ENCODE data around the gene OSBPL7. TPM values are rescaled to one million over a fixed set of nuclear protein-coding genes. Genes with fewer than 3 reads are reported as not detected.

OSBPL7 gene
- total and polyA plus RNA-seq, 2 of the 8 experiments (the other 6 are each of a cell fraction or from before 2014, with no cell fraction given) = 7.2 to 8.9 TPM

DNA sequence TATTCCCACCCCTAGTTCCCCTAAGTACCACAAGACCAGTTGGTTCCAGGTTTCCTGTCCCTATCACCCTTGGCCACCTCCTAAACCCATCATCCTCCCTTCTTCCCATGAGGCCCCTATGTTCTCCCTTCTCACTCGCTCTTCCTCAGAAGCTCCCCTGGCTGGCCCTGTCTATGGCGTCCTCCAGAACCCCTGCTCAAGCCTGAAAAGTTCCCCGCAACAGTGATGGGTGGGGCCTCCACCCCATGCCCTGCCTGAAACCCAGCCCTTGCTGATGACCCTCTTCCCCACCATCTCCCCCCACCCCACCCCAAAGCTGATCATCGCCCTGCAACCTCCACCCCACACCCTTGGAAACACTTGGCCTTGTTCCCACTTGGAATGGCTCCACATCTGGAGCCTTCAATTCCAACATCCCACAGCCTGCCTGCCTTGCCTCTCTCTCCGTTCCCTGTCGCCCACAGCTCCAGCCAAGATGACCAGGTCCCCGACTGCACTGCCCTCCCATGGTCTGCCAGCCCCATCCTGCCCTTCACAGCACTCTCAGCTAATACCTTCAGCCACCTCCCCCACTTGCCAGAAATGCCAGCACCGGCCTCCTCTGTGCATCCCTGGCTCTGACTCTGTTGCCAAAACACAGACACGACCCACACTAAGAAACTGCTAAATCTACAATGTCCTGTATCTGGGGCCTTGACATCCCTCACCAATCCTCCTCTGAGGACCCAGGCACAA is 10.5 kb downstream of the OSBPL7 start:
- ChIA-PET CTCF (ENCODE audit: partially characterized antibody) (interaction anchor here (0.9 to 1.8 kb wide), 4 partner anchors 9 to 180 kb away, joined by 3 to 5 read pairs (median 4); partner anchors contain the start of gene OSBPL7), POLR2A (ENCODE audit: partially characterized antibody) (interaction anchor here (0.7 to 1.6 kb wide), 2 partner anchors 11 to 107 kb away, joined by 4 to 6 read pairs; partner anchors contain the start of gene OSBPL7)
- no peaks in the 10 kb centered on the region for H3K27me3 ChIP-seq (replicated peaks in 1 of 4; ENCODE audit: control insufficient read depth in 3 of 4, extremely low read depth in 1 of 4, insufficient read depth in 3 of 4, low read length in 3 of 4)
- H2AK5ac ChIP-seq (ENCODE audit: low read depth, low read length) = no peak overlapping the region
- H3K4ac ChIP-seq (replicated peaks; ENCODE audit: insufficient read length, low read depth, low read length) = no peak overlapping the region
- H3K9ac ChIP-seq (replicated peaks in 1 of 4; ENCODE audit: extremely low read depth in 1 of 4, low read depth in 3 of 4, low read length in 3 of 4) = no peak overlapping the region
- peaks cover 0 to 5% of the 10 kb centered on the region in 2 experiments for H4K20me1 ChIP-seq (replicated peaks in 1 of 2; ENCODE audit: control insufficient read depth in 1 of 2, insufficient read depth in 2 of 2, low read length in 2 of 2)
- no peak overlapping the region for H3K18ac ChIP-seq (ENCODE audit: extremely low read depth, low read length)
- TF ChIP-seq KDM5A (IDR thresholded peaks at IDR 0.05; ENCODE audit: low read length) (no peak), TAF1 (IDR thresholded peaks at IDR 0.05; ENCODE audit: low read depth, low read length) (no peak), BRCA1 (IDR thresholded peaks at IDR 0.05; ENCODE audit: low read depth, low read length) (no peak), POU5F1 (IDR thresholded peaks at IDR 0.05; ENCODE audit: low read depth, low read length) (no peak), HDAC2 (IDR thresholded peaks at IDR 0.05; ENCODE audit: borderline replicate concordance in 1 of 2, low read depth in 2 of 2, low read length in 2 of 2) (no peak), CBX8 (IDR thresholded peaks at IDR 0.05; ENCODE audit: borderline replicate concordance, low read depth, low read length) (no peak), MAFK (IDR thresholded peaks at IDR 0.05; ENCODE audit: low read depth, low read length) (no peak)
- no peak overlapping the region for H2AFZ ChIP-seq (ENCODE audit: low read length)
- H2BK12ac ChIP-seq (ENCODE audit: low read depth, low read length) = no peak overlapping the region
- no peaks in the 10 kb centered on the region for H3K9me3 ChIP-seq (ENCODE audit: insufficient read depth in 2 of 2, low read depth in 1 of 2, low read length in 1 of 2)
- H4K5ac ChIP-seq (ENCODE audit: insufficient read length, low read depth, low read length) = no peak overlapping the region
- H3K79me2 ChIP-seq (ENCODE audit: control insufficient read depth in 1 of 2, insufficient read depth in 2 of 2, low read length in 2 of 2) = no peaks in the 10 kb centered on the region
- H3K79me1 ChIP-seq (ENCODE audit: low read depth, low read length) = no peaks in the 10 kb centered on the region; the same call in none of the 2 replicates
- H3K4me1 ChIP-seq (replicated peaks in 1 of 4; ENCODE audit: control insufficient read depth in 3 of 4, insufficient read depth in 4 of 4, low read length in 3 of 4) = no peaks in the 10 kb centered on the region; a peak in 1 of 7 replicates
- H2BK20ac ChIP-seq (ENCODE audit: low read length) = no peak overlapping the region
- no peak overlapping the region for H3K56ac ChIP-seq (replicated peaks; ENCODE audit: insufficient read length, low read depth, low read length)
- H4K91ac ChIP-seq (replicated peaks; ENCODE audit: insufficient read length, low read length) = no peak overlapping the region
- no peak overlapping the region for H4K8ac ChIP-seq (ENCODE audit: extremely low read depth, insufficient read depth, low read length)
- peaks cover 0 to 2% (median 0%) of the 10 kb centered on the region in 4 experiments; a peak in 1 of 8 replicates for H3K36me3 ChIP-seq (ENCODE audit: control insufficient read depth in 2 of 4, insufficient read depth in 4 of 4, low read length in 3 of 4)
- DNase-seq (ENCODE audit: low read depth in 1 of 2, low spot score in 2 of 2) (no peak), FAIRE-seq (no peak)
- H2BK5ac ChIP-seq (ENCODE audit: low read depth, low read length) = no peak overlapping the region
- H3K14ac ChIP-seq (ENCODE audit: insufficient read length) = no peak overlapping the region
- H3K23ac ChIP-seq (ENCODE audit: insufficient read length) = no peak overlapping the region
- no peak overlapping the region for H3K27ac ChIP-seq (ENCODE audit: low read depth, low read length)
- no peak overlapping the region for H2BK120ac ChIP-seq (replicated peaks; ENCODE audit: low read depth, low read length)
- no peak overlapping the region for H3K4me3 ChIP-seq (ENCODE audit: extremely low read depth in 1 of 4, insufficient read depth in 2 of 4, low read depth in 3 of 4, low read length in 4 of 4)
- 82% methylated on average over 6 of the region's 9 CpGs; no CpG with 5 or more reads in 1 of the 2 experiments for WGBS, 2 experiments (ENCODE audit: extremely low coverage in 1 of 2, insufficient coverage in 1 of 2, insufficient read length in 1 of 2, insufficient replicate concordance in 2 of 2, low coverage in 1 of 2, low lambda C conversion rate in 2 of 2, missing lambda C conversion rate in 1 of 2)
- H3K4me2 ChIP-seq (ENCODE audit: insufficient read depth in 1 of 2, low read depth in 2 of 2, low read length in 2 of 2) = no peak overlapping the region
- no peaks in the 10 kb centered on the region for H3K23me2 ChIP-seq (ENCODE audit: low read depth, low read length)
- H2BK15ac ChIP-seq (ENCODE audit: low read length) = no peak overlapping the region
